ENCODE measurements around the gene LHPP. TPM values are rescaled to one million over a fixed set of nuclear protein-coding genes. Genes with fewer than 3 reads are reported as not detected.
A peak's percentile ranks its signal among the peaks of the same experiment; 100 is the strongest.

LHPP gene
- total and polyA plus RNA-seq, 9 donors, result 4.3 to 19.9 (median 12.6) TPM

DNA sequence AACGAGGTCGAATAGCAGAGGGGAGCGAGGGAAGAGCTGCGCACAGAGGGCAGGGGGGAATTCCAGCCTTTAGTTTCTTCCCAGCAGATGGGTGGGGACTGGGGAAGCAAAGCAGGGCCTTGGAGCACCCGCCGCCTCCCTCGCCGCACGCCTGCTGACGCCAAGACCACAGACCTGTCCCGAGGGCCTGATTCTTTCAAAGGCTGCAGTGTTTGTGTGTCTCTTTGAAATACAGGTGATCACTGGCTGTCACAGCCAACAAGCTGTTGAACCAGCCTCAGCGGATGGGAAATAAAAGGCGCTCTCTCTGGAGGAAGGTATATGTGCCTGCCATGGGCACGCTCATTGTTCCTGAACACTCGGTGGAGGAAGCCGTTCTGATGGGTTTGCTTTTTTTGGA is 163.3 kb downstream of the LHPP start:
- TF ChIP-seq, protein P1, sequence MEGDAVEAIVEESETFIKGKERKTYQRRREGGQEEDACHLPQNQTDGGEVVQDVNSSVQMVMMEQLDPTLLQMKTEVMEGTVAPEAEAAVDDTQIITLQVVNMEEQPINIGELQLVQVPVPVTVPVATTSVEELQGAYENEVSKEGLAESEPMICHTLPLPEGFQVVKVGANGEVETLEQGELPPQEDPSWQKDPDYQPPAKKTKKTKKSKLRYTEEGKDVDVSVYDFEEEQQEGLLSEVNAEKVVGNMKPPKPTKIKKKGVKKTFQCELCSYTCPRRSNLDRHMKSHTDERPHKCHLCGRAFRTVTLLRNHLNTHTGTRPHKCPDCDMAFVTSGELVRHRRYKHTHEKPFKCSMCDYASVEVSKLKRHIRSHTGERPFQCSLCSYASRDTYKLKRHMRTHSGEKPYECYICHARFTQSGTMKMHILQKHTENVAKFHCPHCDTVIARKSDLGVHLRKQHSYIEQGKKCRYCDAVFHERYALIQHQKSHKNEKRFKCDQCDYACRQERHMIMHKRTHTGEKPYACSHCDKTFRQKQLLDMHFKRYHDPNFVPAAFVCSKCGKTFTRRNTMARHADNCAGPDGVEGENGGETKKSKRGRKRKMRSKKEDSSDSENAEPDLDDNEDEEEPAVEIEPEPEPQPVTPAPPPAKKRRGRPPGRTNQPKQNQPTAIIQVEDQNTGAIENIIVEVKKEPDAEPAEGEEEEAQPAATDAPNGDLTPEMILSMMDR (IDR thresholded peaks at IDR 0.05), result no peak
- TF ChIP-seq EP300 (IDR thresholded peaks at IDR 0.05), result no peak
- peaks cover 24% of the 10 kb centered on the region for H3K4me1 ChIP-seq (ENCODE audit: insufficient read depth)
- 89 to 95% (median 90%) methylated on average over 16 of the region's 16 CpGs for WGBS, 3 donors
- intact Hi-C loops (cut with DNase I), result loop anchor here in 2 of 4 donors (10.0 kb wide), 3 partner anchors 80 to 740 kb away; no protein-coding TSS in a partner anchor
- DNase-seq, result no peak
- no peaks in the 10 kb centered on the region for H3K27me3 ChIP-seq
- H3K36me3 ChIP-seq, result no peaks in the 10 kb centered on the region
- no peak overlapping the region for H3K4me3 ChIP-seq
- H3K27ac ChIP-seq, result no peak overlapping the region
- H3K9me3 ChIP-seq, result no peaks in the 10 kb centered on the region

DNA sequence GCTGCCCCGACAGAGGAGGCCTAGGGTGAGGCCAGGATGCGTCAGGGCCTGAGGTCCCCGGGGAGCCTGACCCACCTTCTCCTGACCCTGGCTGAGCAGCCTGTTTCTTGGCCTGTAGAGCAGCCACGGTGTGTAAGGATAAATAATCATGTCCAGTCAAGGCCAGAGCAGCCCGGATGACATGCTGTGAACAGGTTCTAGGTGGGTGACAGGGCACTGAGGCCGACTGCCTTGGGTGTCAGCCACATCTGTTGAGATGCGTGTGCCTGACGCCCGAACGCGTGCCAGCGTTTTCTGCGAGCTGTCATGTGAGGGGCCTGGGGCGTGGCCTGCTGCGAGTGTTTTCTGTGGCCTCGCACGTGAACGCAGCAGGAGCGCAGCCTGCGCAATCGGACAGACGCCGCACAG is 164.2 kb downstream of the LHPP start:
- intact Hi-C loops (cut with DNase I), result loop anchor here in 2 of 4 donors (10.0 kb wide), 3 partner anchors 81 to 739 kb away; no protein-coding TSS in a partner anchor
- WGBS, 3 donors, result 76 to 86% (median 79%) methylated on average over 23 of the region's 23 CpGs
- Histone ChIP-seq H3K9me3 (no peaks in the 10 kb centered on the region), H3K4me1 (ENCODE audit: insufficient read depth) (peaks cover 24% of the 10 kb centered on the region), H3K4me3 (no peak overlapping the region), H3K27ac (no peak overlapping the region), H3K27me3 (no peaks in the 10 kb centered on the region), H3K36me3 (no peaks in the 10 kb centered on the region)
- TF ChIP-seq POLR2A (IDR thresholded peaks at IDR 0.05) (no peak), EP300 (IDR thresholded peaks at IDR 0.05) (no peak)
- TF ChIP-seq, protein P1 (IDR thresholded peaks at IDR 0.05), result no peak
- peak in 1 of 5 donors; percentile 76 for DNase-seq

DNA sequence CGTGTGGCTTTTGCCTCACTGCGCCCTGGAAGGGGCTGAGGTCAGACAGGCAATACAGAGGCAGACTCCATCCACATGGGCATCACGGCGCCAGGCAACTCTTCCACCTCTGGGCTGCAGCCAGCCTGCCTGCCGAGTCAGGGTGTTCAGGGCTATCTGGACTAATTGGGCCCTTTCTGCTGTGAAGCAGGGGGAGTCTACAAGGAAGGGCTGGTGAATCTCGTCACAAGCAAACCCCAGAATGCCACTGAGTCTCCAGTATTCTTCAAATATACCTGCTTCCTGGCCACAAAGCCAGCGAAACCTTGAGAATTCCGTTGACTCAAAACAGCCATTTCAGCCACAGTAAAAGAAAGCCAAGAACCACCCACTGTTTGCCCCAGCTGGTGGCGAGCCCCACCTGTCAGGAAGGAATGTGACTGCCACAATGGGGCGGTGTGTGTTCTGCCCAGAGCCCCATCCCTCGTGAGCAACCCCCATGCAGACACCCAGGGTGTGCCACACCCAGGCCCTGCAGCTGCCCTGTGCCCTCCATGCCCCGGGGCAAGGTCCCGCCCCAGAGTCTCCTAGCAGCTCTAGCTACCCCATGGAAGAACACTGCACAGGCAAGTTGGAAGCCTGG is 165.2 kb downstream of the LHPP start:
- Histone ChIP-seq H3K9me3 (no peaks in the 10 kb centered on the region), H3K4me3 (no peak overlapping the region), H3K27ac (no peak overlapping the region), H3K36me3 (no peaks in the 10 kb centered on the region), H3K4me1 (ENCODE audit: insufficient read depth) (peaks cover 30% of the 10 kb centered on the region), H3K27me3 (no peaks in the 10 kb centered on the region)
- intact Hi-C loops (cut with DNase I), result loop anchor here in 2 of 4 donors (10.0 kb wide), 3 partner anchors 82 to 738 kb away; no protein-coding TSS in a partner anchor
- WGBS, 3 donors, result 79 to 89% (median 80%) methylated on average over 13 of the region's 13 CpGs
- DNase-seq, result no peak
- TF ChIP-seq EP300 (IDR thresholded peaks at IDR 0.05) (no peak), POLR2A (IDR thresholded peaks at IDR 0.05) (no peak)
- TF ChIP-seq, protein P1 (IDR thresholded peaks at IDR 0.05), result no peak

DNA sequence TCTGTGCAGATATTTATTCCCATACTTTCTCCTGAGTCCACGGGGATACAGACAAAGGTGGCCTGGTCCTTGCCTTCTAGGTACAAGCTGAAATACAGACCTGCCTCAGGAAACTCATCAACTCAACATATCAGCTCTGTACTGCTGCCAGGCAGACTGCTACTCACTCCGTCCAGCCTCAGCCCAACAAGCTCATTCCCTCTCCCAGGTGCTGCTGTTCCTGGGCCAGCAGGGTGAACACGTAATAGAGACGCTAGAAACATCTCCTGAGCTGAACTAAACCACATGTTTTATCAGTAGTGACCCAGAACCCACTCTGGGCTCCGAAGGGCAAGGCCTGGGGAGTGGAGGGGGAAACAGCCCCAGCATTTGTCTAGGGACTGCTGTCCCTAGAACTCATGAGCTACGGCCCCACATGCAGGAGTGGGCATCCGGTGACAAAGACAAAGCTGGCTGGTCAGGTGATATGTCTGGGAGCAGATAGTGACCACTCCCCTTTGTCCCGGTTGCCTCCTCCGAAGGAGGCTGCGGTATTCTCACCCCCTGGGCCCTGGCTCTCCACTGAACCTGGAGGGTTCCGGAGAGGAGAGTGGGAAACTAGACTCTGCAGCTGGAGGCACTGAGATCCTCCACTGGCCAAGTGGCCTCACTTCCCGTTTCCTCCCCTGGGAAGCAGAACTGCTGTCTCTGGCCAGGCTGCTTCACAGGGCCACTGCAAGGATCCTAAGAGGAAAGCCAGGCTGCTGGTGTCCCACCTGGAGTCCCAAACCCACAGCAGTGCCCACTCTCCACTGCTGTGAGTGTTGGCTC is 166.4 kb downstream of the LHPP start:
- intact Hi-C loops (cut with DNase I), result loop anchor here in 2 of 4 donors (10.0 kb wide), 3 partner anchors 83 to 737 kb away; no protein-coding TSS in a partner anchor

More for the DNA sequence above, 166.4 kb downstream of the LHPP start:
- no peaks in the 10 kb centered on the region for H3K9me3 ChIP-seq
- peaks cover 39% of the 10 kb centered on the region for H3K4me1 ChIP-seq (ENCODE audit: insufficient read depth)
- no peak overlapping the region for H3K4me3 ChIP-seq
- no peaks in the 10 kb centered on the region for H3K27me3 ChIP-seq
- TF ChIP-seq, protein P1 (IDR thresholded peaks at IDR 0.05), result no peak
- TF ChIP-seq EP300 (IDR thresholded peaks at IDR 0.05), result no peak
- TF ChIP-seq POLR2A (IDR thresholded peaks at IDR 0.05), result no peak
- H3K27ac ChIP-seq, result peak overlapping the region in 1 of 2 donors; percentile 12
- 51 to 55% (median 53%) methylated on average over 11 to 12 of the region's 12 CpGs for WGBS, 3 donors
- no peak for DNase-seq
- no peaks in the 10 kb centered on the region for H3K36me3 ChIP-seq
